Transverse colon (tissue), 4 donors: ENCODE measurements around the gene TXNL4B. TPM values are rescaled to one million over a fixed set of nuclear protein-coding genes. Genes with fewer than 3 reads are reported as not detected.
"Not testable (repeated sequence)": the region's sequence is repeated elsewhere in the genome, so short reads cannot be mapped to it uniquely, and the experiment has no call there.

ENCODE experiments used
- DNase-seq: peaks from one replicate; pipeline ENCODE4 v3.0.0-alpha.2; 2019
- H3K27ac ChIP-seq, 4 donors: fragments of 200-600 bp; sonication (generic); 2 replicates each; pipeline ENCODE4 v1.5.1; 2016 to 2018; ENCODE audit warnings: inconsistent platforms in 4 of 4
- H3K27me3 ChIP-seq: fragments of 200-600 bp; sonication (generic); 2 replicates; pipeline ENCODE4 v1.5.1; 2017; ENCODE audit warnings: inconsistent platforms
- H3K36me3 ChIP-seq, 4 donors: fragments of 200-600 bp; sonication (generic); 2 replicates each; pipeline ENCODE4 v1.5.1; 2017 to 2019; ENCODE audit warnings: inconsistent platforms in 4 of 4
- H3K4me1 ChIP-seq, 4 donors: fragments of 200-600 bp; sonication (generic); 2 replicates each; pipeline ENCODE4 v1.5.1; 2017 to 2020; ENCODE audit warnings: inconsistent platforms in 4 of 4
- H3K4me3 ChIP-seq, 4 donors: fragments of 200-600 bp; sonication (generic); 1 replicate in 1 of 4; 2 replicates in 3 of 4; pipeline versions ENCODE4 v1.5.1 to v1.6.1; 2017 to 2019; ENCODE audit warnings: inconsistent platforms in 4 of 4
- H3K9me3 ChIP-seq, 2 donors: fragments of 200-600 bp; sonication (generic); 2 replicates each; pipeline ENCODE4 v1.5.1; 2017 to 2019; ENCODE audit warnings: inconsistent platforms in 2 of 2
- EP300 ChIP-seq: sonication (generic); formaldehyde crosslinking; IDR thresholded peaks from one replicate; pipeline ENCODE4 v1.6.1; 2017; ENCODE audit warnings: antibody characterized with exemption, low read depth
- POLR2A ChIP-seq: fragments of 450-650 bp; IDR thresholded peaks from one replicate; pipeline ENCODE4 v1.6.1; 2016; ENCODE audit warnings: antibody characterized with exemption, mild to moderate bottlenecking, moderate library complexity
- POLR2AphosphoS5 ChIP-seq, 3 donors: sonication (generic); formaldehyde crosslinking; IDR thresholded peaks; one replicate each; pipeline ENCODE4 v1.6.1; 2016; ENCODE audit warnings: antibody characterized with exemption in 3 of 3
- WGBS, 2 donors: methylation state at CpG; one replicate each; pipeline ENCODE4 v1.1.5; 2018; ENCODE audit warnings: low coverage in 1 of 2; 5-methylcytosine and 5-hydroxymethylcytosine counted together
- in situ Hi-C, 4 donors: fragments of 200-750 bp; cut with MboI; loops; one replicate each; pipeline versions ENCODE4 v1.15.0 to v1.15.1; 2017; ENCODE audit warnings: low sequenced_read_pairs in 3 of 4, low pct_ligation_motif_present in 1 of 4, low pct_unique_long_range_greater_than_20kb in 1 of 4
- intact Hi-C: fragments of 100-400 bp; cut with DNase I; formaldehyde crosslinking; loops from one replicate; pipeline ENCODE4 v1.15.1; 2023; ENCODE audit warnings: low total_unique reads
- total RNA-seq, 4 donors: library from RNA; depleted of rRNA; stranded (reverse); fragments of >200 nt; gene quantifications; one replicate each; pipeline ENCODE4 v1.1.0, GENCODE V29; 2016
- TF ChIP-seq, protein P1 (sequence below), 5 experiments: fragments of 200-600 bp in 3 of 5; fragments of 450-650 bp in 2 of 5; sonication (generic) in 3 of 5; IDR thresholded peaks; 1 replicate in 2 of 5; 2 replicates in 3 of 5; pipeline ENCODE4 v1.5.1; 2016 to 2017; ENCODE audit warnings: antibody characterized with exemption in 5 of 5, inconsistent platforms in 3 of 5, mild to moderate bottlenecking in 2 of 5, moderate library complexity in 1 of 5

TXNL4B gene
- total RNA-seq, 4 donors from 2014 or later: 9.8 to 23.9 (median 12.8) TPM

DNA sequence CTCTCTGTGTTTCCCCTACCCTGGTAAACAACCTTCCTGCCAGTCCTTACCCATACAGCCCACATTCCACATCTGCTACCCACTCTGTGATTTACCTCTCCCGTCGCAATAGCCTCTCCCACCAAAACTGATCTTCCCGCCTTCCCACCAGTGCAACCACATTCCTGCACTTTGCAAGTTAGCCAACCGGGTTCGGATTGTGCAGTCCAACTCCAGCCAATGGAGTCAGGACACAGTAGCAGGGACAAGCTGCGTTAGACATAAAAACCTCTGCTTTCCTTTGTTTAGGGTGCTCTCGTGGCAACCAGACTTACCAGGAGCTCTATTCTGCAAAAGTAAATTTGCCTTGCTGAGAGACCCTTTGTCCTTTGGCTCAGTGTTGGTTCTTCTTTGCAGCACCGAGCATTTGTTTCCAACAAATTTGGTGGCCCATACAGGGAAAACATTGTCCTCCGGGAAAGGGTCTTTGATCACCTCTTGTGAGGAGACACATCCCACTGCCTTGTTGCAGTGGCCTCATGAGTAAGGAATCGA, 29.0 kb downstream of the TXNL4B start:
- intact Hi-C loops: no loop called here
- TF ChIP-seq POLR2A (no peak), POLR2AphosphoS5 (IDR thresholded peaks at IDR 0.05) (no peak), EP300 (no peak)

GRCh38 chr16:72061564-72061963, 31.9 kb downstream of the TXNL4B start:
- no peak for TF ChIP-seq EP300
- TF ChIP-seq POLR2AphosphoS5 (IDR thresholded peaks at IDR 0.05): no peak
- TF ChIP-seq POLR2A: no peak
- TF ChIP-seq, protein P1, sequence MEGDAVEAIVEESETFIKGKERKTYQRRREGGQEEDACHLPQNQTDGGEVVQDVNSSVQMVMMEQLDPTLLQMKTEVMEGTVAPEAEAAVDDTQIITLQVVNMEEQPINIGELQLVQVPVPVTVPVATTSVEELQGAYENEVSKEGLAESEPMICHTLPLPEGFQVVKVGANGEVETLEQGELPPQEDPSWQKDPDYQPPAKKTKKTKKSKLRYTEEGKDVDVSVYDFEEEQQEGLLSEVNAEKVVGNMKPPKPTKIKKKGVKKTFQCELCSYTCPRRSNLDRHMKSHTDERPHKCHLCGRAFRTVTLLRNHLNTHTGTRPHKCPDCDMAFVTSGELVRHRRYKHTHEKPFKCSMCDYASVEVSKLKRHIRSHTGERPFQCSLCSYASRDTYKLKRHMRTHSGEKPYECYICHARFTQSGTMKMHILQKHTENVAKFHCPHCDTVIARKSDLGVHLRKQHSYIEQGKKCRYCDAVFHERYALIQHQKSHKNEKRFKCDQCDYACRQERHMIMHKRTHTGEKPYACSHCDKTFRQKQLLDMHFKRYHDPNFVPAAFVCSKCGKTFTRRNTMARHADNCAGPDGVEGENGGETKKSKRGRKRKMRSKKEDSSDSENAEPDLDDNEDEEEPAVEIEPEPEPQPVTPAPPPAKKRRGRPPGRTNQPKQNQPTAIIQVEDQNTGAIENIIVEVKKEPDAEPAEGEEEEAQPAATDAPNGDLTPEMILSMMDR (IDR thresholded peaks at IDR 0.05): no peak
- 95% methylated on average over 1 of the region's 1 CpG; no CpG with 5 or more reads in 1 of the 2 donors for WGBS, 2 donors
- H3K36me3 ChIP-seq: no peaks in the 10 kb centered on the region
- H3K9me3 ChIP-seq: no peaks in the 10 kb centered on the region
- H3K27ac ChIP-seq: no peak overlapping the region
- no peaks in the 10 kb centered on the region for H3K27me3 ChIP-seq
- no peak overlapping the region for H3K4me3 ChIP-seq
- DNase-seq: no peak
- in situ Hi-C loops (no loop called here), intact Hi-C loops (no loop called here)
- H3K4me1 ChIP-seq: no peaks in the 10 kb centered on the region

More for the DNA sequence above, 29.0 kb downstream of the TXNL4B start:
- no peaks in the 10 kb centered on the region for H3K4me1 ChIP-seq
- no peak for DNase-seq
- no peak overlapping the region for H3K27ac ChIP-seq
- 89 to 100% methylated on average over 3 to 10 of the region's 10 CpGs for WGBS, 2 donors
- no peaks in the 10 kb centered on the region for H3K9me3 ChIP-seq
- H3K36me3 ChIP-seq: no peaks in the 10 kb centered on the region
- H3K27me3 ChIP-seq: no peaks in the 10 kb centered on the region
- no peak overlapping the region for H3K4me3 ChIP-seq
- in situ Hi-C loops: no loop called here

DNA sequence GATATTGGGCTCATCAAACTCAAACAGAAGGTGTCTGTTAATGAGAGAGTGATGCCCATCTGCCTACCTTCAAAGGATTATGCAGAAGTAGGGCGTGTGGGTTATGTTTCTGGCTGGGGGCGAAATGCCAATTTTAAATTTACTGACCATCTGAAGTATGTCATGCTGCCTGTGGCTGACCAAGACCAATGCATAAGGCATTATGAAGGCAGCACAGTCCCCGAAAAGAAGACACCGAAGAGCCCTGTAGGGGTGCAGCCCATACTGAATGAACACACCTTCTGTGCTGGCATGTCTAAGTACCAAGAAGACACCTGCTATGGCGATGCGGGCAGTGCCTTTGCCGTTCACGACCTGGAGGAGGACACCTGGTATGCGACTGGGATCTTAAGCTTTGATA, 33.0 kb downstream of the TXNL4B start:
- intact Hi-C loops (no loop called here), in situ Hi-C loops (no loop called here)
- Histone ChIP-seq H3K27me3 (no peaks in the 10 kb centered on the region), H3K27ac (no peak overlapping the region), H3K9me3 (no peaks in the 10 kb centered on the region), H3K4me3 (no peak overlapping the region), H3K4me1 (no peaks in the 10 kb centered on the region), H3K36me3 (no peaks in the 10 kb centered on the region)
- no peak for DNase-seq
- 94% methylated on average over 9 of the region's 9 CpGs; no CpG with 5 or more reads in 1 of the 2 donors for WGBS, 2 donors
- TF ChIP-seq, protein P1 (IDR thresholded peaks at IDR 0.05): no peak
- TF ChIP-seq POLR2AphosphoS5 (IDR thresholded peaks at IDR 0.05) (no peak), EP300 (no peak), POLR2A (no peak)

DNA sequence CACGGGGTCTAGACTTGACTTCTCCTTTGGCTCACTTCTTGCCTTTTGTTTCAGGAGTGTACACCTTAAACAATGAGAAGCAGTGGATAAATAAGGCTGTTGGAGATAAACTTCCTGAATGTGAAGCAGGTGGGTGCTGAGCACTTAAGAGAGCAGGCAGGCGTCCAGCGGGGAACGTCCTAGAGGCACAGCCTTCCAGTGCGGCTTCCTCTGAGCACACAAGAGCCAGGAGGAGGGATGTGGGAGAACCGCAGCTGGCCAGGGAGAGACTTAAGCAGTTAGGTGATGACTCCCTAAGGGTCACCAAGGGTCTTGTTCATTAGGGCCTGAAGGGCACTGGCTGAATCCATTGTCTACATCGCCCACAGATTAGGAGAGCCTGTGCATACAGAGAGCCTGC, 34.4 kb downstream of the TXNL4B start:
- 33 to 68% methylated on average over 1 to 7 of the region's 7 CpGs for WGBS, 2 donors
- H3K4me3 ChIP-seq, in situ Hi-C loops, H3K9me3 ChIP-seq, H3K27ac ChIP-seq, intact Hi-C loops, DNase-seq, H3K4me1 ChIP-seq, H3K27me3 ChIP-seq, H3K36me3 ChIP-seq: not testable (repeated sequence)

- H3K27me3 ChIP-seq, DNase-seq, H3K4me1 ChIP-seq, H3K9me3 ChIP-seq, intact Hi-C loops, H3K27ac ChIP-seq, H3K4me3 ChIP-seq, H3K36me3 ChIP-seq, in situ Hi-C loops: not testable (repeated sequence)
- no CpG with 5 or more reads among the region's 6 CpGs for WGBS, 2 donors
Measured at GRCh38 chr16:72057313-72057712, 36.1 kb downstream of the TXNL4B start.

GRCh38 chr16:72055911-72056310, 37.5 kb downstream of the TXNL4B start:
- H3K9me3 ChIP-seq: no peaks in the 10 kb centered on the region
- DNase-seq: no peak
- no peak overlapping the region for H3K27ac ChIP-seq
- no peaks in the 10 kb centered on the region for H3K27me3 ChIP-seq
- no peaks in the 10 kb centered on the region for H3K36me3 ChIP-seq
- in situ Hi-C loops (no loop called here), intact Hi-C loops (no loop called here)
- TF ChIP-seq POLR2A: no peak
- TF ChIP-seq, protein P1 (IDR thresholded peaks at IDR 0.05): no peak
- no peak for TF ChIP-seq POLR2AphosphoS5 (IDR thresholded peaks at IDR 0.05)
- H3K4me1 ChIP-seq: no peaks in the 10 kb centered on the region
- H3K4me3 ChIP-seq: no peak overlapping the region
- 88 to 100% methylated on average over 1 to 4 of the region's 4 CpGs for WGBS, 2 donors

- in situ Hi-C loops, H3K4me3 ChIP-seq, intact Hi-C loops: not testable (repeated sequence)
Measured at GRCh38 chr16:72054254-72054847, 39.1 kb downstream of the TXNL4B start, which contains the start of gene HP. Gene HP (plus strand): TSS chr16:72054505. CDS start chr16:72054653, 148 bp downstream.

More at GRCh38 chr16:72054254-72054847, 39.1 kb downstream of the TXNL4B start, which contains the start of gene HP:
- H3K9me3 ChIP-seq, H3K36me3 ChIP-seq, DNase-seq, H3K4me1 ChIP-seq, H3K27ac ChIP-seq, H3K27me3 ChIP-seq: not testable (repeated sequence)
- 82 to 87% methylated on average over 5 of the region's 5 CpGs for WGBS, 2 donors
